HG02938 (cell line): ENCODE data around the gene PALLD.
"Not testable (repeated sequence)": the region's sequence is repeated elsewhere in the genome, so short reads cannot be mapped to it uniquely, and the experiment has no call there.

Source experiments
- ATAC-seq: cut with Tn5 transposase; IDR thresholded peaks from one replicate; pipeline ENCODE4 v1.9.1; 2021; ENCODE audit warnings: mild to moderate bottlenecking, moderate library complexity; ENCODE audit not compliant: unreplicated experiment

PALLD gene

GRCh38 chr4:168490711-168491110 lies 6.1 kb upstream of the PALLD start:
- ATAC-seq, result no peak

- no peak for ATAC-seq
These were observed 5.3 kb upstream of the PALLD start for GRCh38 chr4:168491563-168491962.

- no peak for ATAC-seq
These were observed 1.4 kb downstream of the PALLD start for GRCh38 chr4:168498251-168498650.

GRCh38 chr4:168499241-168499640 lies 2.4 kb downstream of the PALLD start:
- no peak for ATAC-seq

- ATAC-seq, result no peak
These were observed 4.6 kb downstream of the PALLD start for GRCh38 chr4:168501407-168501806.

- no peak for ATAC-seq
These were observed 6.0 kb downstream of the PALLD start for GRCh38 chr4:168502861-168503260.

- ATAC-seq, result no peak
These were observed 7.0 kb downstream of the PALLD start for GRCh38 chr4:168503652-168504362.

GRCh38 chr4:168504526-168504925 lies 7.7 kb downstream of the PALLD start:
- ATAC-seq, result no peak

- no peak for ATAC-seq
These were observed 9.2 kb downstream of the PALLD start for GRCh38 chr4:168506014-168506413.

GRCh38 chr4:168507178-168507815 lies 10.4 kb downstream of the PALLD start:
- no peak for ATAC-seq

GRCh38 chr4:168508683-168509082 lies 11.8 kb downstream of the PALLD start:
- no peak for ATAC-seq

GRCh38 chr4:168509786-168510185 lies 12.9 kb downstream of the PALLD start:
- no peak for ATAC-seq

GRCh38 chr4:168511780-168512489 lies 15.1 kb downstream of the PALLD start:
- no peak for ATAC-seq

- ATAC-seq, result not testable (repeated sequence)
These were observed 17.0 kb downstream of the PALLD start for GRCh38 chr4:168513826-168514225.

- no peak for ATAC-seq
These were observed 17.5 kb downstream of the PALLD start for GRCh38 chr4:168514249-168514852.

GRCh38 chr4:168515222-168516011 lies 18.6 kb downstream of the PALLD start:
- ATAC-seq, result no peak

GRCh38 chr4:168516841-168517240 lies 20.0 kb downstream of the PALLD start:
- ATAC-seq, result no peak

- no peak for ATAC-seq
These were observed 22.7 kb downstream of the PALLD start for GRCh38 chr4:168519576-168519975.

GRCh38 chr4:168521721-168522120 lies 24.9 kb downstream of the PALLD start:
- no peak for ATAC-seq

GRCh38 chr4:168522356-168522755 lies 25.5 kb downstream of the PALLD start:
- no peak for ATAC-seq
